ENCODE measurements around the gene FASTKD3.
"Not testable (repeated sequence)": the region's sequence is repeated elsewhere in the genome, so short reads cannot be mapped to it uniquely, and the experiment has no call there.

The FASTKD3 gene, protein sequence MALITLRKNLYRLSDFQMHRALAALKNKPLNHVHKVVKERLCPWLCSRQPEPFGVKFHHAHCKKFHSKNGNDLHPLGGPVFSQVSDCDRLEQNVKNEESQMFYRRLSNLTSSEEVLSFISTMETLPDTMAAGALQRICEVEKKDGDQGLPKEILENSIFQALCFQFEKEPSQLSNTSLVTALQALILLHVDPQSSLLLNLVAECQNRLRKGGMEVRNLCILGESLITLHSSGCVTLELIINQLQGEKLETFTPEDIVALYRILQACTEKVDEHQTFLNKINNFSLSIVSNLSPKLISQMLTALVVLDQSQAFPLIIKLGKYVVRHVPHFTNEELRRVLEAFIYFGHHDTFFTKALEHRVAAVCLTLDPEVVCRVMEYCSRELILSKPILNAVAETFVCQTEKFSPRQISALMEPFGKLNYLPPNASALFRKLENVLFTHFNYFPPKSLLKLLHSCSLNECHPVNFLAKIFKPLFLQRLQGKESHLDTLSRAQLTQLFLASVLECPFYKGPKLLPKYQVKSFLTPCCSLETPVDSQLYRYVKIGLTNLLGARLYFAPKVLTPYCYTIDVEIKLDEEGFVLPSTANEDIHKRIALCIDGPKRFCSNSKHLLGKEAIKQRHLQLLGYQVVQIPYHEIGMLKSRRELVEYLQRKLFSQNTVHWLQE

DNA sequence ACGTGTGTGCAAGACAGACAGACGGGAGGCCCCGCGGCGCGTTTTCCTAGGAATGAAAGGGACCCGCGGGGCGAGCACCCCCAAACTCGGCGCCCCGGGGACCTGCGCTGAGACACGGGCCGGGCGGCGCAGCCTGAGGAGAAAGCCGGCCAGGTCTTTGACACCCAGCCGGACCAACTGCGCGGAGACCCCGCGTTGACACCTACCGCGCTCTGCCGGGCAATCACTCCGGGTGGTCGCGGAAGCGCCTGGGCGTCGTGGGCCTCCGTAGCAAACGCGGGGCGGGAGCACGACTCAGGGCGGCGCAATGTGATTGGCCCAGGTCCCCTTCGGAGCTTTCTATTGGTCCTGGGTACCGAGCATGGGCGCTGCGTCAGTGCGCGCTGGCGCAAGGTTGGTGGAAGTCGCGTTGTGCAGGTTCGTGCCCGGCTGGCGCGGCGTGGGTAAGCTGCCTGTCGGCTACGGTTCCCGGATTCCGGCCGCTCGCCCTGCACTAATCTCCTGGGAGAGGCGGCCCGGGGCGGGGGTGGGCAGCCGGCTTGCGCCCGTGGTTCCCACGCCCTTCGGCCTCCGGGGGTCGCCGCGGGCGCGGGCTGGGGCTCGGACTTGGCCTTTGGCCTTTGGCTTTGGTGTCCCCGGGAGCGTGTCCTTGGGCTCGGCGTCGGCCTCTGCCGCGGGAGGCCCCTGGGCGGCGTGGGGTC lies at the start of gene FASTKD3, which contains the start of gene MTRR:
FASTKD3 (minus strand) TSS at position 259 of the 701 bp plus-strand sequence. CDS start 948 bp downstream, outside the sequence.
MTRR (plus strand) TSS at position 376 of the 701 bp plus-strand sequence. CDS start 1,647 bp downstream, outside the sequence.
- intact Hi-C loops (cut with DNase I), result no loop called here
- peak; percentile 92 to 99 (median 96) for DNase-seq

DNA sequence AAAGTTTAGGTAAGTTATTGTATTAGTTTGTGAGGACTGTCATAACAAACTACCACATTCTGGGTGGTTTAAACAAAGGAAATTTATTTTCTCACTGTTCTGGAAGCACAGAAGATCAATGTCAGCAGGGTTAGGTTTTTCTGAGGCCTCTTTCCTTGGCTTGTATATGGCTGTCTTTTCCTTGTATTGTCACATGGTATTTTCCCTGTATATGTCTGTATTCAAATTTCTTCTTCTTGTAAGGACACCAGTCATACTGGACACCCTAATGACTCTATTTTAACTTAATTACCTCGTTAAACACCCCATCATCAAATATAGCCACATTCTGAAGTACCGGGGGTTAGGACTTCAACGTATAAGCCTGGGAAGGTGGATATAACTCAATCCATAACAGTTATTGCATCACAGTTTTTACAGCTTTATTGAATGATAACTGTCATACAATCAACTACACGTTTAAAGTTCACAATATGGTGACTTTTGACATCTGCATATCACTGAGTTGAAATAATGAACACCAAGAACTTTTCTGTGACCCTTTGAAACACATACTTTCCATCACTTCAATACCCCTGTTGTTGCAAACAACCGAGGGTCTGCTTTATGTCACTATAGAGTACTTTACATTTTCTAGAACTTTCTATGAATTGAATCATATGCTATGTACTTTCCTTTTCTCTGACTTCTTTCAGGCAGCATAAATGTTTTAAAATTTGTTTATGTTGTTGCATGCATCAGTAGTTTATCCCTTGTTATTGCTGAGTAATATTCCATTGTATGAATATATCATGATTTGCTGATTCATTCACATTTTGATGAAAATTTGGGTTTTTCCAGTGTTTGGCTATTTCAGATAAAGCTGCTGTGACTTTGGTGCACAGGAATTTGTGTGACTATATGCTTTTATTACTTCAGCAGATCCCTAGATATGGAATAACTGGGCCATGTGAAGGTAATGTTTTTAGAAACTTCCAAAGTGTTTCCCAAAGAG lies 48.6 kb upstream of the FASTKD3 start:
- intact Hi-C loops (cut with DNase I), result no loop called here
- DNase-seq, result no peak

DNA sequence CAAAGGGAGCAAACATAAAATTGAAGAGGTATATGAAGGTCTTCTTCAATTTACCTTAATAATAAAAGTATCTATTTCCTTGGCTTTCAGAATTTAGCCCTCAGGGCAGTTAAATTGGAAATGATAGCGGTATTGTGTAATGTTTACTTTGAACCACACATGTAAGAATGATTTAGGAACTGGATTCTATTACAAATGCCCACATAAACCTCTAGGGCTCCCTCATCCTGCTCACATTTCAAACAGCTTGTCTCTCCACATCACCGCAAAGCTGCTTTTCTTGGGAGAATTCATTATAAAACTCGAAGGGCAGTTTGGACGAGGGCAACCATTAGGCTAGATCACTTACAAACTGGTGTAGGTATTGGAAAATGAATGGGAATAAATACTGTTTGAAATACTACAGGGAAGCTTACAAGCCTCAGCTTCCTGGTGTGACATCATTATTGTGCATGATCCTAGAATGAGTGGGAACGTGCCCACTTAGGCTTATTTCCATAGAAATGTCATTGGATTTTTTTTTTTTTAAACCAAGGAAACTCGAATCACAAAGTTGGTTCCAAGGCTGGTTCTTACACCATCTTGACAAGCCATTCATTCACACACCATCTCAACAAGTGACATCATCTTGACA lies 47.5 kb upstream of the FASTKD3 start:
- intact Hi-C loops (cut with DNase I), result no loop called here
- no peak for DNase-seq

DNA sequence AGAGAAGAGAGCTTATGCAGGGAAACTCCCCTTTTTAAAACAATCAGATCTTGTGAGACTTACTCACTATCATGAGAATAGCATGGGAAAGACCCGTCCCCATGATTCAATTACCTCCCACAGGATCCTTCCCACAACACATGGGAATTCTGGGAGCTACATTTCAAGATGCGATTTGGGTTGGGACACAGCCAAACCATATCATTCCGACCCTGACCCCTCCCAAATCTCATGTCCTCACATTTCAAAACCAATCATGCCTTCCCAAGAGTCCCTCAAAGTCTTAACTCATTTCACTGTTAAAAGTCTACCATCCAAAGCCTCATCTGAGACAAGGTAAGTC lies 42.6 kb upstream of the FASTKD3 start:
- DNase-seq; intact Hi-C loops (cut with DNase I): not testable (repeated sequence)

DNA sequence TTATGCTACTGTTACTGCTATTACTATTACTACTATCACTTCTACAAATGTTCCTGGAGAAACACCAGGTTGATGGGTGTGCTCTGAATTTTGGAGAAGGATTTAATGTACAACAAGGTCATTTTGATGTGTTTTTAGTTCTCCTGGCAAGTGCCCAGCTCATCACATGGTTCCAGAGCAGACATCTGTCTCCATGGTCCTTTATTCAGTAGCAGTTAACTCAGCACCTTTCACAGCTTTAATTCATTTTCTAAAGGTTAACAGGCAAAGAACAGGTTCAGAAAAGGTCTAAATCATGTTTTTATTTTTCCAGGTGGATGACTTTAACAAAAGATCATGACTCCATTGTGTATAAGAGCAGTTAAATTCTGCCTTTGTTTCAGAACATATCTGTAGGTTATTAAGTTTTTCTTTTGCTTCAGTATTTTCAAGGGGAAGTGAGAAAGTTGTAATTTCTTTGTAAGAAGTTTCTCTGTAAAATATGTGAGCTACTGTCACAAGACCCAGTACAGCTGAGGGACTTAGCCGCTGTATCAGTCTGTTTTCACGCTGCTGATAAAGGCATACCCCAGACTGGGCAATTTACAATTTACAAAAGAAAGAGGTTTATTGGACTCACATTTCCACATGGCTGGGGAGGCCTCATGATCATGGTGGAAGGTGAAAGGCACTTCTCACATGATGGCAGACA lies 42.1 kb upstream of the FASTKD3 start:
- no peak for DNase-seq
- intact Hi-C loops (cut with DNase I), result no loop called here

DNA sequence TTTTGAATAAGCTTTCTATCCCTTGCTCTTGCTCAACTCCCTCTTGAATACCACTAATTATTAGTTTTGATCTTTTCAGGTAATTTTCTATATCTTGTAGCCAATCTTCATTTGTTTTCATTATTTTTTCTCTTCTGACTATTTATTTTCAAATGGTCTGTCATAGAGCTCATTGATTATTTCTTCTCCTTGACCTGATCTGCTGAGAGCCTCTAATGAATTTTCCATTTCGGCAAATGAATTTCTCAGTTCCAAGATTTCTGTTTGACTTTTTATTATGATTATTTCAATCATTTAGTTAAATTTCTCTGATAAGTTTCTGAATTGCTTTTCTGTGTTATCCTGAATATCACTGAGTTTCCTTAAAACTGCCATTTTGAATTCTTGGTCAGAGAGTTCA lies 39.5 kb upstream of the FASTKD3 start:
- DNase-seq, result no peak
- intact Hi-C loops (cut with DNase I), result no loop called here

DNA sequence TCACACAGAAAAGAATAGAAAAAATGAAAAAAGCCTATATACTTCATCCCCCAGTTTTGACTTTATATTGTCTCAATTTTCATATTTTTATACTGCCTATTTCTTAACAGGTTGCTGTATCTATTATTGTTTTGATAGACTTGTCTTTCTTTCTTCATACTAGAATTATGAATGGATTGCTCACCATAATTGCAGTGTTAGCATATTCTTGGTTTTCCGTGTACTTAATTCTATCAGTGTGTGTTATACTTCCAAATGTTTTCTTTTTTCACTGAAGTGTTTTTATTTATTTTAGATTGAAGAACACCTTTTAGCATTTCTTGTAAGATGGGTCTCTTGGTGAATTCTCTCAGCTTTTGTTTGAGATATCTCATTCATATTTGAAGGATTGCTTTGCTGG lies 38.8 kb upstream of the FASTKD3 start:
- DNase-seq, result no peak
- intact Hi-C loops (cut with DNase I), result no loop called here

DNA sequence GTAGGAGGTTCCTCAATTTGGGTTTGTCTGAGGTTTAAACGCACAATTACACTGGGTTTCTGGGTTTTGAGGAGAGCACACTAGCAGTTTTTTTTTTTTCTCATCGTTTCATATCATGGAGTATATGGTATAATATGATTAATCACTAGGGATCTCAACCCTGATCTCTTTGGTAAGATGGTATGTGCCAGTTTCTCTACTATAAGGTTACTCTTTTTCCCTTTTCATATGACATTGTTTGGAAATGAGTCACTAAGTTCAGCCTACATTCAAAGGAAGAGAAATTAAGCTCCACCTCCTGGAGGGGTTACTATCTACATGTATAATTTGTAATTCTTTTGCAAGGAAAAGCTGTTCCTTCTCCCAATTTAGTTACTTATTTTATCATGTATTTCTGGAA lies 35.3 kb upstream of the FASTKD3 start:
- DNase-seq, result no peak
- intact Hi-C loops (cut with DNase I), result no loop called here

DNA sequence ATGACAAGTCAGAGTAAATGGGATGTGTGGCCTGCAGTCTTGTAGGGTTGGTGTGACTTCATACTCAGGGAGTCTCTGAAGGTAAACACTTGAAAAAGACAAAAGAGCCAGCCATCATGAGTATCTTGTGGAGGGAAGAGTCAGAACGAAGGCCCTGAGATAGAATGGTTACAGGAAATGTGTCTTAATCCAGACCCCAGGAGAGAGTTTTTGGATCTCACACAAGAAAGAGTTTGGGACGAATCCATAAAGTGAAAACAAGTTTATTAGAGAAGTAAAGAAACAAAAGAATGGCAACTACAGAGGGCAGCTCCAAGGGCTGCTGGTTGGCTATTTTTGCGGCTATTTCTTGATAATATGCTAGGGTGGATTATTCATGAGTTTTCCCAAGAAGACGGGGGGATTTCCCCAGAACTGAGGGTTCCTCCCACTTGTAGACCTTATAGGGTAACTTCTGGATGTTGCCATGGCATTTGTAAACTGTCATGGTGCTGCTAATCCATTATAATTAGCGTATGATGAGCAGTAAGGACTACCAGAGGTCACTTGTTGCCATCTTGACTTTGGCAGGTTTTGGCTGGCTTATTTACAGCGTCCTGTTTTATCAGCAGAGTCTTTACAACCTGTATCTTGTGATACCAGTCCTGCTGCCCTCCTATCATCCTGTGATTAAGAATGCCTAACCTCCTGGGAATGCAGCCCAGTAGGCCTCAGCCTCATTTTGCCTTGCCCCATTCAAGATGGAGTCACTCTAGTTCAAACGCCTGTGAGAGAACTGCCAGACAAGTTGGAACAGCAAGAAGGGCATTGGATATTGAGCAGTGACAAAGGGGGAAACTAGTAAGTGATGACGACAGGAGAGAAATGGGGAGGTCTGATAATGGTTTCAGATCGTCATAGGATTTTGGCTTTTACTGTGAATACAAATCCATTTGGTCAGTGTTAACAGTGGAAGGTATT lies 34.1 kb upstream of the FASTKD3 start:
- DNase-seq, result no peak
- intact Hi-C loops (cut with DNase I), result no loop called here

DNA sequence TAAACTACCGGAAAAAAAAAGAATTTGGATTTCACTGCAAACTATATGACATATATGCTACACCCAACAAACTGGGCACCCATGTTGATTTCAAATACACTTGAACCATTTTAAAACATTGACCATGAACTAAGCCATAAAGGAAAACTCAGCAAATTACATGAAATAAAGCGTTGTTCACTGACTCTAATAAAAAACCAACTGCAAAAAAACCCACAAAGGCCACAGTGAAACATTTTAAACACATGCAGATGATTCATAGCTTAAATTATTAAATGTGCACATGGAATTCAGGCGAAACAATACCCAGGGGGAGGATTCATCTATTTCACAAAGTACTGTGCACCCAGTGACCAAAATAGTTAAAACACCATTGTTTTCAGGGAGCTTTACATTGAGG lies 33.4 kb upstream of the FASTKD3 start:
- DNase-seq, result no peak
- intact Hi-C loops (cut with DNase I), result no loop called here

DNA sequence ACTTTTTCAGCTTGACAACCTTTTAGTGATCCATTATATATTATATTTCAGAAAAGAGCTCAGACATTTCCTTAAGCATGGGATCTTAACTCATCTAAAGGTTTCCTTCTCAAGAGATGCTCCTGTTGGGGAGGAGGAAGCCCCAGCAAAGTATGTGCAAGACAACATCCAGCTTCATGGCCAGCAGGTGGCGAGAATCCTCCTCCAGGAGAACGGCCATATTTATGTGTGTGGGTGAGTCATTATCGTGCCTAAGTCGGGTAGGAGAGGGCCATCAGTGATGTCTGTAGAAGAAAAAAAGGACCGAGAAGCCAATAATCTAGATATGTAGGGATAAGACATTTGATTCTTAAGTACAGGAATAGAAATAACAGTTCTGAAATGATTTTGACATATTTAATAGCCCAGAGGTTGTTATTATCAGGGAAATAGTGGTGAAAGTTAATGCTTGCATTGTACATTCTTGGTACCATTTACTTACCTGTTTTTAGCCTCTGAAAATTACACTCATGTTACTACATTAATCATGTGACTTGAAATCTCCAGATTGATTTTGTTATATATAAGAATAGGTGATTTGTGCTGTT lies 28.3 kb upstream of the FASTKD3 start:
- intact Hi-C loops (cut with DNase I), result no loop called here
- DNase-seq, result no peak

DNA sequence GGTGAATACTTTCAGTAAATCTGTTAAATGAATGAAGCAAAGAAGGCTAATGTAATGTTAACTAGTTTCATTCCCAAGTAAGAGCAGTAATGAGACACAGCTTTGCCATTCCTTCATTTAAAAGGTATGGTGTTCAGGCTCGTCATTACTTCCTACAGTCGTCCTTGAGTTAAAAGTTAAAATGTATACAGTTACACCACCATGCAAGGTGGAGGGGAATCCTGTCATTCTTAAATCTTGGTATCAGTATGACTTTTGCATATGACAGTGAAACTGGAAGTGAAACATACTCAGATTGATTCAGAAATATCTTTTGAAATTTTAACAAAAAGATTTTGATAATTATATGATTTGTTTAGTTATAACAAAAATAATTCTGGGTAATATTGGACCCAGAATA lies 26.0 kb upstream of the FASTKD3 start:
- intact Hi-C loops (cut with DNase I), result no loop called here
- DNase-seq, result no peak

DNA sequence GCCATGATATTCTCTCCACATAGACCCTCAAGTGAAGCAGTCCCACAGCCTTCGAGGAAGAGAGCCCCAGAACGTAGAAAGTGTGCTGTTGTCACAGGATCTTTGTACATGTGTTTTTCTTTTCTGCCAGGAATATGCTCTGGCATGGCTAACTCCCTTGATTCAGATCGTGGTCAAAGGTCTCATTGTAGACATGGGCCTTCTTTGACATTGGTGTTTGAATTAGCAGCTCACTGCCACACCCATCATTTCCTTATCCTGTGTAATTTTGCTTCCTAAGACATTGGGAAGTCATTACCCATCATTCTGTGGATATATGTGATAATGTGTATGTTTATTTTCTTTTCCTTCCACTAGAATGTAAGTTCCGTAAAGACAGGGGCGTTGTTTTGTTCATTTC lies 25.6 kb upstream of the FASTKD3 start:
- intact Hi-C loops (cut with DNase I), result no loop called here
- DNase-seq, result no peak

DNA sequence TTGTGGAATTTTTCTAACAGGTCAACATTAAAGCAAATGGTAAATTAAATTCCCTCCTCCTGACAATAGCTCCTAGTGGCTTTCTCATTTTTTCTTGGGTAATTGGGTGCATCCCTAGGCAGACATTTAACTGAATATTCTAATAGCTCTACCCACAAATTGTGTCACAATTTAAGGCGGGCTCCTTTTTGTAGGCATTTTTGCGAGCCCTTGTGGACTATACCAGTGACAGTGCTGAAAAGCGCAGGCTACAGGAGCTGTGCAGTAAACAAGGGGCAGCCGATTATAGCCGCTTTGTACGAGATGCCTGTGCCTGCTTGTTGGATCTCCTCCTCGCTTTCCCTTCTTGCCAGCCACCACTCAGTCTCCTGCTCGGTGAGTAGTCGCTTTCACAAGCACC lies 20.1 kb upstream of the FASTKD3 start:
- intact Hi-C loops (cut with DNase I), result no loop called here
- DNase-seq, result no peak

DNA sequence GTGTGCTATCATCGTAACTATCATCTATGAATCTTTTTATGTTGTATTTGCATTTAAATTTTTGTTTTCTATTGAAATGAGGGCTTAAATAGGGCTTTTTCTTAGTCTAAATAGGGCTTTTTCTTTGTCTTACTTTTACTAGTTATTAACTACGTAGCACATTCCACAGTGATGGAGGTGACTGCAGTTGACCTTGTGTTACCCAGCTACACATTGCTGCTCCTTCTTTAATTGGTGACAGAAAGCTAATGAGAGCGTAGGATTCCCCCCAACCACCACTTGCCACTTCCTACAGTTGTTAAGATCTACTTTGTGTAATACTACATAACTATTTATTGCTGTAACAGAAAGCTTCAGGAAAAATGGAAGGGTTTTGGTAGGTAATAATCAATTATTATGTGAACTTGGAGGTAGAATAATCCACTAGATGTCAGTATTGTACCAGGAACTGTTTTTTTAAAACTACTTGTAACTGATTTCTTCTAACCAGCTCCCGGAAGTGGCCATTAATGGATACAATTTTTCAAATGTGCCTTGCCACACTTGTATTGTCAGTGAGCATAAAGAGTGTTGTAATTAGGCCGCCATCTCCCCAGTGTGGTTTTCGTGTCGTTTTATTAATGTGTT lies 18.1 kb upstream of the FASTKD3 start:
- DNase-seq, result no peak
- intact Hi-C loops (cut with DNase I), result no loop called here

DNA sequence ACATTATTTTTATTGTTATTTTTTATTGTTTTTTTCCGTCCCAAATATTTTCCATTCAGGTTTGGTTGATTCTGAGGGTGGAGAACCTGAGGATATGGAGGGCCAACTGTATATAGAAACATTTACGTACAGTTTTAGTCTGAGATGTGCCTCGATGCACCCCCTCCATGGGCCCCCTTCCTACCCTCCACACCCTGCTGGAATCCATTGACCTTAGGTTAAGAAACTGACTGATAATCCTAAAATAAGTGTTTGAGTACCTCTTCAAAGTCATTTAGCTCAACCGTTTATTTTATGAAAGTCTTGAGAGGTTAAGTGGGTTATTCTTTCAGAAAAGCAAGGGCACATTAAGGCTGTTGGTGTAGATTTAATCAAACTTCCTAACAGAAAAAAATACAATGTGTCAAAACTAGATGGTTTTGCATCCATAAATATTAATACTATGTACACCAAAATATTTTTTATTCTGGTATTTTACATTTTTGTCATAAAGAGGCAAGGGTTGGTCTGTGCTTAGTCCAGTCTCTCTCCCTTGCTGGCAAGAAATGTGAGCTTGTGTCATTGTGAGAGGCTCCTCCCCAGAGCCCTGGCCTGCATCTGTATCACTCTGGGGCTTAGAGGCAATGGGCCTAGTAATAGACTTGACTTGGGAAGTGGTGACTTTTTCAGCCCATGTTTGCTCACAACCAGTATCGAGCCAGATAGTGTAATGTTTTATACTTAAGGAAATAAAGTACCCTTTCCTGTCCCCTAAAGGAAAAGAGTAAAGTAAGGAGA lies 15.8 kb upstream of the FASTKD3 start:
- peak in 4 of 10 donors; percentile 32 to 89 (median 46) for DNase-seq
- intact Hi-C loops (cut with DNase I), result no loop called here
